Activated CD4-positive, alpha-beta T cell treated with anti-CD3 and anti-CD28 coated beads for 36 hours (primary cell): ENCODE measurements around the gene SELPLG. TPM values are rescaled to one million over a fixed set of nuclear protein-coding genes. Genes with fewer than 3 reads are reported as not detected.
A peak's percentile ranks its signal among the peaks of the same experiment; 100 is the strongest.

Experiments
- ATAC-seq: fragments of 200-7000 bp; cut with Tn5 transposase; one replicate; pipeline ENCODE4 v1.10.0; 2021; ENCODE audit warnings: mild to moderate bottlenecking, moderate library complexity
- CTCF ChIA-PET: fragments of 350-600 bp; sonication (Branson Sonifier 250); formaldehyde crosslinking; loops from one replicate; lab custom pipeline; 2021; ENCODE audit warnings: antibody characterized with exemption; lab: Charles Lee
- POLR2A ChIA-PET: fragments of 350-600 bp; sonication (Branson Sonifier 250); formaldehyde crosslinking; loops from one replicate; lab custom pipeline; 2021; ENCODE audit warnings: antibody characterized with exemption, inconsistent platforms; lab: Charles Lee
- DNase-seq: peaks from one replicate; pipeline ENCODE4 v3.0.0-alpha.2; 2020
- H3K27ac Mint-ChIP-seq: one replicate; pipeline ENCODE4 v1.8.0; 2021; ENCODE audit warnings: mixed read lengths
- H3K27me3 Mint-ChIP-seq: one replicate; pipeline ENCODE4 v1.8.0; 2021; ENCODE audit warnings: mixed read lengths
- H3K36me3 Mint-ChIP-seq: one replicate; pipeline ENCODE4 v1.8.0; 2021; ENCODE audit warnings: low read depth, mixed read lengths
- H3K4me1 Mint-ChIP-seq: one replicate; pipeline ENCODE4 v1.8.0; 2021; ENCODE audit warnings: mixed read lengths
- H3K4me3 Mint-ChIP-seq: one replicate; pipeline ENCODE4 v1.8.0; 2021; ENCODE audit warnings: mild to moderate bottlenecking, moderate library complexity, mixed read lengths
- H3K9me3 Mint-ChIP-seq: one replicate; pipeline ENCODE4 v1.8.0; 2021; ENCODE audit warnings: low read depth, mixed read lengths
- intact Hi-C, 2 experiments: fragments of 100-400 bp; cut with DNase I in 1 of 2; cut with micrococcal nuclease in 1 of 2; formaldehyde crosslinking; loops; one replicate each; pipeline versions ENCODE4 v1.14.2 to v1.15.1; 2022 to 2024; cut with DNase I, micrococcal nuclease
- total RNA-seq, 2 experiments: library from RNA; stranded (reverse); gene quantifications; one replicate each; pipeline ENCODE4 v1.2.3, GENCODE V29; 2021

The SELPLG gene
- 10 to 100 TPM; 31.0 to 36.9 TPM for total RNA-seq

GRCh38 chr12:108633534-108634248, at the start of gene SELPLG:
TSS of gene SELPLG (minus strand) at chr12:108633894. CDS start at chr12:108624307, 9,587 bp downstream.
- Mint-ChIP-seq H3K4me3 (peak within 1 kb of the TSS; percentile 81), H3K27me3 (no peaks in the 10 kb centered on the region), H3K4me1 (peaks cover 61% of the 10 kb centered on the region), H3K27ac (peak within 1 kb of the TSS; percentile 99), H3K36me3 (peaks cover 25% of the 10 kb centered on the region), H3K9me3 (no peaks in the 10 kb centered on the region)
- POLR2A ChIA-PET: interaction anchor here (0.6 to 1.7 kb wide), 4 partner anchors 12 to 71 kb away, joined by 3 to 9 read pairs (median 6); partner anchors contain the start of gene ISCU
- intact Hi-C loops: loop anchor here (1.0 to 10.0 kb wide), 8 partner anchors 16 to 949 kb away; partner anchors contain the start of genes CORO1C (in 2 of the 2), FICD (in 2 of the 2), PWP1 (in 1 of the 2) and SSH1 (in 1 of the 2)
- CTCF ChIA-PET: interaction anchor here (0.6 to 10.6 kb wide), 12 partner anchors 15 to 478 kb away, joined by 3 to 140 read pairs (median 4); partner anchors contain the start of gene ISCU
- ATAC-seq (peak; percentile 53), DNase-seq (peak; percentile 92)

GRCh38 chr12:108681317-108681716, 47.6 kb upstream of the SELPLG start:
- intact Hi-C loops: no loop called here
- Mint-ChIP-seq H3K36me3 (peaks cover 7% of the 10 kb centered on the region), H3K27me3 (no peaks in the 10 kb centered on the region), H3K9me3 (no peaks in the 10 kb centered on the region), H3K4me3 (no peak overlapping the region), H3K27ac (no peak overlapping the region), H3K4me1 (peaks cover 23% of the 10 kb centered on the region)
- DNase-seq (no peak), ATAC-seq (no peak)
- ChIA-PET CTCF (interaction anchor here (0.6 to 1.7 kb wide), 2 partner anchors 16 to 150 kb away, joined by 3 read pairs; no protein-coding TSS in a partner anchor), POLR2A (no interaction called here)

GRCh38 chr12:108679106-108679681, 45.5 kb upstream of the SELPLG start:
- Mint-ChIP-seq H3K4me1 (peaks cover 11% of the 10 kb centered on the region), H3K4me3 (no peak overlapping the region), H3K9me3 (no peaks in the 10 kb centered on the region), H3K36me3 (peaks cover 20% of the 10 kb centered on the region), H3K27ac (no peak overlapping the region), H3K27me3 (no peaks in the 10 kb centered on the region)
- intact Hi-C loops: no loop called here
- ATAC-seq (no peak), DNase-seq (no peak)
- CTCF ChIA-PET: interaction anchor here (0.6 to 1.6 kb wide), 5 partner anchors 10 to 125 kb away, joined by 3 to 7 read pairs (median 4); no protein-coding TSS in a partner anchor
- POLR2A ChIA-PET: no interaction called here

GRCh38 chr12:108678104-108678730, 44.5 kb upstream of the SELPLG start:
- H3K27ac Mint-ChIP-seq: no peak overlapping the region
- intact Hi-C loops: no loop called here
- ATAC-seq (no peak), DNase-seq (no peak)
- H3K27me3 Mint-ChIP-seq: no peaks in the 10 kb centered on the region
- H3K9me3 Mint-ChIP-seq: no peaks in the 10 kb centered on the region
- no peak overlapping the region for H3K4me3 Mint-ChIP-seq
- peaks cover 11% of the 10 kb centered on the region for H3K4me1 Mint-ChIP-seq
- ChIA-PET POLR2A (no interaction called here), CTCF (interaction anchor here (0.6 kb wide), 1 partner anchor 89 kb away, joined by 3 read pairs; no protein-coding TSS in a partner anchor)
- H3K36me3 Mint-ChIP-seq: peaks cover 20% of the 10 kb centered on the region

GRCh38 chr12:108677381-108677780, 43.7 kb upstream of the SELPLG start:
- H3K27ac Mint-ChIP-seq: no peak overlapping the region
- peaks cover 11% of the 10 kb centered on the region for H3K4me1 Mint-ChIP-seq
- ATAC-seq (no peak), DNase-seq (no peak)
- no peaks in the 10 kb centered on the region for H3K9me3 Mint-ChIP-seq
- no peaks in the 10 kb centered on the region for H3K27me3 Mint-ChIP-seq
- no peak overlapping the region for H3K4me3 Mint-ChIP-seq
- ChIA-PET POLR2A (no interaction called here), CTCF (interaction anchor here (1.2 kb wide), 1 partner anchor 12 kb away, joined by 3 read pairs; no protein-coding TSS in a partner anchor)
- intact Hi-C loops: no loop called here
- peaks cover 20% of the 10 kb centered on the region for H3K36me3 Mint-ChIP-seq

GRCh38 chr12:108676707-108677106, 43.0 kb upstream of the SELPLG start:
- H3K4me1 Mint-ChIP-seq: peaks cover 11% of the 10 kb centered on the region
- no peak for ATAC-seq
- POLR2A ChIA-PET: no interaction called here
- CTCF ChIA-PET: interaction anchor here (1.2 kb wide), 1 partner anchor 11 kb away, joined by 3 read pairs; no protein-coding TSS in a partner anchor
- no peaks in the 10 kb centered on the region for H3K9me3 Mint-ChIP-seq
- peaks cover 20% of the 10 kb centered on the region for H3K36me3 Mint-ChIP-seq
- no peaks in the 10 kb centered on the region for H3K27me3 Mint-ChIP-seq
- intact Hi-C loops: no loop called here
- DNase-seq: no peak
- H3K4me3 Mint-ChIP-seq: no peak overlapping the region
- no peak overlapping the region for H3K27ac Mint-ChIP-seq

GRCh38 chr12:108675792-108676191, 42.1 kb upstream of the SELPLG start:
- H3K36me3 Mint-ChIP-seq: peaks cover 20% of the 10 kb centered on the region
- intact Hi-C loops: no loop called here
- H3K4me3 Mint-ChIP-seq: no peak overlapping the region
- ATAC-seq (no peak), DNase-seq (no peak)
- POLR2A ChIA-PET: no interaction called here
- H3K9me3 Mint-ChIP-seq: no peaks in the 10 kb centered on the region
- H3K27ac Mint-ChIP-seq: no peak overlapping the region
- CTCF ChIA-PET: interaction anchor here (0.7 kb wide), 1 partner anchor 127 kb away, joined by 3 read pairs; no protein-coding TSS in a partner anchor
- H3K4me1 Mint-ChIP-seq: peaks cover 7% of the 10 kb centered on the region
- no peaks in the 10 kb centered on the region for H3K27me3 Mint-ChIP-seq

- DNase-seq: no peak
- H3K4me3 Mint-ChIP-seq: no peak overlapping the region
- peaks cover 16% of the 10 kb centered on the region for H3K36me3 Mint-ChIP-seq
- intact Hi-C loops: no loop called here
- no peaks in the 10 kb centered on the region for H3K9me3 Mint-ChIP-seq
- ChIA-PET CTCF (interaction anchor here (2.7 kb wide), 1 partner anchor 9 kb away, joined by 20 read pairs; no protein-coding TSS in a partner anchor), POLR2A (no interaction called here)
- no peak overlapping the region for H3K27ac Mint-ChIP-seq
- no peak for ATAC-seq
- no peaks in the 10 kb centered on the region for H3K27me3 Mint-ChIP-seq
- no peaks in the 10 kb centered on the region for H3K4me1 Mint-ChIP-seq
These were observed 38.4 kb upstream of the SELPLG start for GRCh38 chr12:108672054-108672453.

GRCh38 chr12:108671110-108671509, 37.4 kb upstream of the SELPLG start:
- intact Hi-C loops: no loop called here
- ATAC-seq (no peak), DNase-seq (no peak)
- no peaks in the 10 kb centered on the region for H3K4me1 Mint-ChIP-seq
- ChIA-PET POLR2A (no interaction called here), CTCF (interaction anchor here (0.6 to 1.4 kb wide), 2 partner anchors 25 to 131 kb away, joined by 4 read pairs; no protein-coding TSS in a partner anchor)
- H3K9me3 Mint-ChIP-seq: no peaks in the 10 kb centered on the region
- no peak overlapping the region for H3K27ac Mint-ChIP-seq
- H3K4me3 Mint-ChIP-seq: no peak overlapping the region
- H3K36me3 Mint-ChIP-seq: peaks cover 11% of the 10 kb centered on the region
- no peaks in the 10 kb centered on the region for H3K27me3 Mint-ChIP-seq

- ChIA-PET CTCF (interaction anchor here (0.9 to 1.4 kb wide), 3 partner anchors 52 to 132 kb away, joined by 3 to 5 read pairs (median 4); no protein-coding TSS in a partner anchor), POLR2A (no interaction called here)
- no peak overlapping the region for H3K4me3 Mint-ChIP-seq
- ATAC-seq (no peak), DNase-seq (no peak)
- no peaks in the 10 kb centered on the region for H3K27me3 Mint-ChIP-seq
- H3K36me3 Mint-ChIP-seq: peaks cover 6% of the 10 kb centered on the region
- peaks cover 4% of the 10 kb centered on the region for H3K4me1 Mint-ChIP-seq
- no peaks in the 10 kb centered on the region for H3K9me3 Mint-ChIP-seq
- intact Hi-C loops: no loop called here
- H3K27ac Mint-ChIP-seq: no peak overlapping the region
These were observed 36.5 kb upstream of the SELPLG start for GRCh38 chr12:108670066-108670631.
